ENCODE measurements around the gene AIF1L. TPM values are rescaled to one million over a fixed set of nuclear protein-coding genes. Genes with fewer than 3 reads are reported as not detected.

AIF1L gene
- total and polyA plus RNA-seq, 2 experiments from 2014 or later, result 4.2 to 6.0 TPM

DNA sequence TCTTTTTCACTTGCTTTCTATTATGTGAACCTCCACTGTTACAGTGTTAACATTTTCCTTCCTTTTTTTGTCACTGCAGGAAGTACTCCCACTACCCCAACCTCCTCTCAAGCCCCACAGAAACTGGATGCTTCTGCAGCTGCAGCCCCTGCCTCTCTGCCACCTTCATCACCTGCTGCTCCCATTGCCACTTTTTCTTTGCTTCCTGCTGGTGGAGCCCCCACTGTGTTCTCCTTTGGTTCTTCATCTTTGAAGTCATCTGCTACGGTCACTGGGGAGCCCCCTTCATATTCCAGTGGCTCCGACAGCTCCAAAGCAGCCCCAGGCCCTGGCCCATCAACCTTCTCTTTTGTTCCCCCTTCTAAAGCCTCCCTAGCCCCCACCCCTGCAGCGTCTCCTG is 47.9 kb downstream of the AIF1L start:
- no peaks in the 10 kb centered on the region for H3K9me3 ChIP-seq (ENCODE audit: low read depth)

DNA sequence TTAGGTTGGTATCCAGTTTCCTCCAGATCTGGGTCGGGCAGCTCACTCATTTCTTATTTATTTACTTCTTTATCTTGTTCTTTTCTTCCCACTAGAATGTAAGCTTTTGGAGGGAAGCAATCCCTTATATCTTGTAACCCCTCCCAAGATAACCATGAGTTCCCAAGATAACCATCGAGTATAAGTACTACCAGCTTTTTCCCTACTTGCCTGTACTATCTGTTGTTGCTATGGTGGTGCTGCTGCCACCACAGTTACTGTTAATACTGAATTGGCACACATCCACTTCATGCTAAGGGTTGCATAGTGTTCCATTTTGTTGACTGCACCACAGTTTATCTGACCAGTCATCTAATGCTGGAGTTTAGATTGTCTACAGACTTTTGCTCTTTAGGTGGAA is 48.9 kb downstream of the AIF1L start:
- DNase-seq (ENCODE audit: low spot score), result no peak
- no peaks in the 10 kb centered on the region for H3K9me2 ChIP-seq (replicated peaks; ENCODE audit: insufficient read depth)
- H3K9me3 ChIP-seq (ENCODE audit: low read depth), result no peaks in the 10 kb centered on the region
- H3K36me3 ChIP-seq (replicated peaks; ENCODE audit: insufficient read depth, low read depth), result peaks cover 3% of the 10 kb centered on the region
- H3K27me3 ChIP-seq, result no peaks in the 10 kb centered on the region
- TF ChIP-seq EZH2phosphoT487 (IDR thresholded peaks at IDR 0.05; ENCODE audit: low read depth, severe bottlenecking, unreplicated experiment) (no peak), EZH2 (IDR thresholded peaks at IDR 0.05; ENCODE audit: borderline replicate concordance) (no peak)
- TF ChIP-seq, protein P1, sequence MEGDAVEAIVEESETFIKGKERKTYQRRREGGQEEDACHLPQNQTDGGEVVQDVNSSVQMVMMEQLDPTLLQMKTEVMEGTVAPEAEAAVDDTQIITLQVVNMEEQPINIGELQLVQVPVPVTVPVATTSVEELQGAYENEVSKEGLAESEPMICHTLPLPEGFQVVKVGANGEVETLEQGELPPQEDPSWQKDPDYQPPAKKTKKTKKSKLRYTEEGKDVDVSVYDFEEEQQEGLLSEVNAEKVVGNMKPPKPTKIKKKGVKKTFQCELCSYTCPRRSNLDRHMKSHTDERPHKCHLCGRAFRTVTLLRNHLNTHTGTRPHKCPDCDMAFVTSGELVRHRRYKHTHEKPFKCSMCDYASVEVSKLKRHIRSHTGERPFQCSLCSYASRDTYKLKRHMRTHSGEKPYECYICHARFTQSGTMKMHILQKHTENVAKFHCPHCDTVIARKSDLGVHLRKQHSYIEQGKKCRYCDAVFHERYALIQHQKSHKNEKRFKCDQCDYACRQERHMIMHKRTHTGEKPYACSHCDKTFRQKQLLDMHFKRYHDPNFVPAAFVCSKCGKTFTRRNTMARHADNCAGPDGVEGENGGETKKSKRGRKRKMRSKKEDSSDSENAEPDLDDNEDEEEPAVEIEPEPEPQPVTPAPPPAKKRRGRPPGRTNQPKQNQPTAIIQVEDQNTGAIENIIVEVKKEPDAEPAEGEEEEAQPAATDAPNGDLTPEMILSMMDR (IDR thresholded peaks at IDR 0.05; ENCODE audit: poor library complexity), result no peak
- no peaks in the 10 kb centered on the region for H3K79me2 ChIP-seq
- H3K4me3 ChIP-seq, result no peak overlapping the region
- no peak overlapping the region for H3K4me2 ChIP-seq
- H4K20me1 ChIP-seq (ENCODE audit: insufficient read depth, poor library complexity, severe bottlenecking), result no peaks in the 10 kb centered on the region
- H3K4me1 ChIP-seq (ENCODE audit: insufficient read depth), result no peaks in the 10 kb centered on the region
- no peak overlapping the region for H2AFZ ChIP-seq
- H3K27ac ChIP-seq, result no peak overlapping the region
- WGBS (ENCODE audit: low lambda C conversion rate, missing lambda C conversion rate), result 82% methylated on average over 2 of the region's 2 CpGs

More for the DNA sequence above, 47.9 kb downstream of the AIF1L start:
- DNase-seq (ENCODE audit: low spot score), result no peak
- Histone ChIP-seq H3K9me2 (replicated peaks; ENCODE audit: insufficient read depth) (no peaks in the 10 kb centered on the region), H3K79me2 (no peaks in the 10 kb centered on the region), H3K4me1 (ENCODE audit: insufficient read depth) (no peaks in the 10 kb centered on the region), H3K27me3 (no peaks in the 10 kb centered on the region), H4K20me1 (ENCODE audit: insufficient read depth, poor library complexity, severe bottlenecking) (no peaks in the 10 kb centered on the region), H3K4me2 (no peak overlapping the region), H2AFZ (no peak overlapping the region), H3K36me3 (replicated peaks; ENCODE audit: insufficient read depth, low read depth) (peaks cover 3% of the 10 kb centered on the region), H3K27ac (no peak overlapping the region), H3K4me3 (no peak overlapping the region)
- WGBS (ENCODE audit: low lambda C conversion rate, missing lambda C conversion rate), result 91% methylated on average over 3 of the region's 3 CpGs
- no peak for TF ChIP-seq EZH2phosphoT487 (IDR thresholded peaks at IDR 0.05; ENCODE audit: low read depth, severe bottlenecking, unreplicated experiment)
- no peak for TF ChIP-seq EZH2 (IDR thresholded peaks at IDR 0.05; ENCODE audit: borderline replicate concordance)
- TF ChIP-seq, protein P1 (IDR thresholded peaks at IDR 0.05; ENCODE audit: poor library complexity), result no peak

DNA sequence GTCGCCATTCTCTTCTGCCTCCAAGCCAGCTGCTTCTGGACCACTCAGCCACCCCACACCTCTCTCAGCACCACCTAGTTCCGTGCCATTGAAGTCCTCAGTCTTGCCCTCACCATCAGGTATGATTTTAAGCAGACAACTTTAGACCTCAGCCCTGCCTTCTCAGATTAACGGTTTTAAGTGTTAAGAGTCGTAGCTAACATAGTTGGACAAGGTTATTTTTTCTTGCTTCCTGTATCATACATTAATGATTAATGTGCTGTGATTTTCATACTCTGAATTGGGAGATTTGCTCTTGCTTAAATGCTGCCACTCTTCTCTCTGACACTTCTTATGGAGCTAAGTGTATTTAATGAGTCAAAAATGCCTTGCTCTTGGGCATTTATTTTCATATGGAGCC is 49.9 kb downstream of the AIF1L start:
- H4K20me1 ChIP-seq (ENCODE audit: insufficient read depth, poor library complexity, severe bottlenecking), result no peaks in the 10 kb centered on the region
- no peak overlapping the region for H3K27ac ChIP-seq
- no peak overlapping the region for H2AFZ ChIP-seq
- H3K36me3 ChIP-seq (replicated peaks; ENCODE audit: insufficient read depth, low read depth), result peaks cover 3% of the 10 kb centered on the region
- no peaks in the 10 kb centered on the region for H3K9me2 ChIP-seq (replicated peaks; ENCODE audit: insufficient read depth)
- TF ChIP-seq EZH2 (IDR thresholded peaks at IDR 0.05; ENCODE audit: borderline replicate concordance) (no peak), EZH2phosphoT487 (IDR thresholded peaks at IDR 0.05; ENCODE audit: low read depth, severe bottlenecking, unreplicated experiment) (no peak)
- TF ChIP-seq, protein P1 (IDR thresholded peaks at IDR 0.05; ENCODE audit: poor library complexity), result no peak
- no peaks in the 10 kb centered on the region for H3K4me1 ChIP-seq (ENCODE audit: insufficient read depth)
- H3K9me3 ChIP-seq (ENCODE audit: low read depth), result no peaks in the 10 kb centered on the region
- no peaks in the 10 kb centered on the region for H3K79me2 ChIP-seq
- no peak overlapping the region for H3K4me3 ChIP-seq
- H3K4me2 ChIP-seq, result no peak overlapping the region
- DNase-seq (ENCODE audit: low spot score), result no peak
- whole genome bisulfite sequencing (ENCODE audit: low lambda C conversion rate, missing lambda C conversion rate), result 98% methylated on average over 4 of the region's 4 CpGs
- H3K27me3 ChIP-seq, result no peaks in the 10 kb centered on the region

DNA sequence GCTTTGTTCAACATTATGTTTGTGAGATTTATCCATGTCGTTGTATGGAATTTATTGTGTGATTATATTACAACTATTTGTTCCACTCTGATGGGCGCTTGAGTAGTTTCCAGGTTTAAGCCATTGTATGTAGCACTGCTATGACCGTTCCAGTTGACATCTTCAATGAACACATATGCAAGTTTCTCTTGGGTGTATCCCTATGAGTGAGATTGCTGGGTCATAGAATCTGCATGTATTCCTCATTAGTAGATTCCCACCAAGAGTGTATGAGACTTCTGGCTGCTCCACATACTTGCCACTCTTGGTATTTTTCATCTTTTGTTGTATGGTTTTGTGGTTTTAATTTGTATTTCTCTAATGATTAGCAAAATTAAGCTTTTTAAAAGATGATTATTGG is 51.9 kb downstream of the AIF1L start:
- DNase-seq (ENCODE audit: low spot score), result no peak
- Histone ChIP-seq H3K9me3 (ENCODE audit: low read depth) (no peaks in the 10 kb centered on the region), H3K27ac (no peak overlapping the region), H3K9me2 (replicated peaks; ENCODE audit: insufficient read depth) (no peaks in the 10 kb centered on the region), H3K4me2 (no peak overlapping the region), H3K79me2 (no peaks in the 10 kb centered on the region), H3K36me3 (replicated peaks; ENCODE audit: insufficient read depth, low read depth) (peaks cover 3% of the 10 kb centered on the region), H4K20me1 (ENCODE audit: insufficient read depth, poor library complexity, severe bottlenecking) (no peaks in the 10 kb centered on the region), H2AFZ (no peak overlapping the region), H3K27me3 (no peaks in the 10 kb centered on the region), H3K4me1 (ENCODE audit: insufficient read depth) (no peaks in the 10 kb centered on the region), H3K4me3 (no peak overlapping the region)
- TF ChIP-seq, protein P1 (IDR thresholded peaks at IDR 0.05; ENCODE audit: poor library complexity), result no peak
- TF ChIP-seq EZH2 (IDR thresholded peaks at IDR 0.05; ENCODE audit: borderline replicate concordance) (no peak), EZH2phosphoT487 (IDR thresholded peaks at IDR 0.05; ENCODE audit: low read depth, severe bottlenecking, unreplicated experiment) (no peak)
- WGBS (ENCODE audit: low lambda C conversion rate, missing lambda C conversion rate), result 96% methylated on average over 3 of the region's 3 CpGs
